GM18508 (cell line): ENCODE results near the gene ZDHHC11.
"Not testable (repeated sequence)": the region's sequence is repeated elsewhere in the genome, so short reads cannot be mapped to it uniquely, and the experiment has no call there.

ENCODE experiments used
- ATAC-seq: cut with Tn5 transposase; IDR thresholded peaks from one replicate; pipeline ENCODE4 v1.9.1; 2021; ENCODE audit warnings: moderate number of reproducible peaks; ENCODE audit not compliant: insufficient read depth, unreplicated experiment

The ZDHHC11 gene

GRCh38 chr5:780571-780970 is 70.2 kb downstream of the ZDHHC11 start:
- not testable (repeated sequence) for ATAC-seq

GRCh38 chr5:778967-779366 is 71.8 kb downstream of the ZDHHC11 start:
- not testable (repeated sequence) for ATAC-seq

GRCh38 chr5:778421-778820 is 72.4 kb downstream of the ZDHHC11 start:
- ATAC-seq = not testable (repeated sequence)

DNA sequence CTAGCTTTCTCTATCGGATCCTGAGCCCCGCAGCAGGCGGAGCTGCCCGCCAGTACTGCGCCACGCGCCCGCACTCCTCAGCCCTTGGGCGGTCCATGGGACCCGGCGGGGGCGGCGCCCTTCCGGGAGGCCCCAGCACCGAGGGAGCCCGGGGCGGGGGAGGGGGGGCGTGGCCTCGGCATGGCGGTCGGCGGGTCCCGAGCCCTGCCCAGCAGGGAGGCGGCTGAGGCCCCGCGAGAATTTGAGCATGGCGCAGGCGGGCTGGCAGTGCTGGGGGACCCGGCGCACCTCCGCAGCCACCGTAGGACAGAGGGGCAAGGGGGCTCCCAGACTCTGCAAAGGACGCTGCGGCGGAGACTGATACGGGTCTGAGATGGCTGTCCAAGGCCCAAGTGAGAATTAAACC is 73.0 kb downstream of the ZDHHC11 start:
- no peak for ATAC-seq

DNA sequence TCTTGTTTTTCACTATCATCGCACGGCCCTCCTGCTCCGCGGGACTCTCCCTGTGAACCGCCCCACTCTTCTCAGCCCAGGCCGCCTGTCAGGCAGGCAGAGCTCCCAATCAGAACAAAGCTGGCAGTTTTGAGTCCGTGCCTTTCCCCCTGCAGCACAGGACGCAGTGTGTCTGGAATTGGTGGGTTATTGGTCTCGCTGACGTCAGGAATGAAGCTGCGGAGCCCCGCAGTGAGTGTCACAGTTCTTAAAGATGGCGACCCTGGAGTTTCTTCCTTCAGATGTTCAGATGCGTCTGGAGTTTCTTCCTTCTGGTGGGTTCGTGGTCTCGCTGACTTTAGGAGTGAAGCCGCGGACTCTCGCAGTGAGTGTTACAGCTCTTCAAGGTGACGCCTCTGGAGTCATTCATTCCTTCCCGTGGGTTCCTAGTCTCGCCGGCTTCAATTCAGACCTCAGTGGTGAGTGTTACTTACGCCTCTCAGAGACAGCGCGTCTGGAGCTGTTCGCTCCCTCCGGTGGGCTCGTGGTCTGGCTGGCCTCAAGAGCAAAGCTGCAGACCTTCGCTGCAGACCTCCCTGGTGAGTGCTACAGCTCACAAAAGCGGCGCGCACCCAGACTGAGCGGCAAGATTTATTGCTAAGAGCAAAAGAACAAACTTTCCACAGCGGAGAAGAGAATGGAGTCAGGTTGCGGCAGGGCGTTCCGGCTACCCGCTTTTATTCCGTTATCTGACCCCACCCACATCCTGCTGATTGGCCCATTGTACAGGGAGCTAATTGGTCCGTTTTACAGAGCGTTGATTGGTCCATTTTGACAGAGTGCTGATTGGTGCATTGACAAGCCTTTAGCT is 73.7 kb downstream of the ZDHHC11 start:
- ATAC-seq = no peak

DNA sequence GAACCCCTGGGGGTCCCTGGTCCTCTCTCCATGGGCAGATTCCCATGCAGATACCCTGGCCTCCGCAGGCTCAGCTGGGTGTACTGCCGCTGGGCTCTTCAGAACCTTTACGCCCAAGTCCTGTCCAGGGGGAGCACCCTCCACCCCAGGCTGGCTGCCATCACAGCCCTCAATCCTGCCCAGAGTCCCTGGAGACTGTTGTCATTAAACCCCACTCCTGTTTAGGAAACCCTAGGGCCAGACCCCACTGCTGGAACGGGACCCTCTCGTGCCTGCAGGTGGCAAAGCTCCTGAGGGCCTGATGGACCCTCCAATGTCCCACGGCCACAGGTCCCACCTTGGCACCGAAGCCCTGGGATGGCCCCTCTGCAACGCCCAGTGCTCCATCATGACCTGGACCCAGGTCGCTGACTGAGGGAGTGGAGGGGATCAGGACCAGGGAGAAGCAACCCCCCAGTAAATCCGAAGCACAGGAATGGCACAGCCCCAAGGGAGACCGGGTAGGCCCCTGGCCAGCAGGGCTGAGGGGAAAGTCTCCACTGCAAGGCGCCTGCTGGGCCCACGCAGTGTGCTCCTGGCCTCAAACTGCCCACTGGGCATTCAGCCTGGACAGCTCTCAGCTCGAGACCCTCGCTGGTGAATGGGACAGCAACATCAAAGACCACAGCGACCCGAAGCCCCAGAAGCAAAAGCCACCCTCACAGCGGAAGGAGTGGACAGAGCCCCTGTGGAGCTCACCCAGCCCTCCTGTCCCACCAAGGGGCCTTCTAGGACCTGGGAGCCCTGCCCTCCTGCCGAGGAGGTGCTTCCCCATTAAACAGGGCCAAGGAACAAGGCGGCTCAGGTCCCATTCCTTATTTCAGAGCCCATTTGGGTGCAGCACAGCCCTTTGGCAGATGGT is 74.6 kb downstream of the ZDHHC11 start:
- ATAC-seq = no peak

DNA sequence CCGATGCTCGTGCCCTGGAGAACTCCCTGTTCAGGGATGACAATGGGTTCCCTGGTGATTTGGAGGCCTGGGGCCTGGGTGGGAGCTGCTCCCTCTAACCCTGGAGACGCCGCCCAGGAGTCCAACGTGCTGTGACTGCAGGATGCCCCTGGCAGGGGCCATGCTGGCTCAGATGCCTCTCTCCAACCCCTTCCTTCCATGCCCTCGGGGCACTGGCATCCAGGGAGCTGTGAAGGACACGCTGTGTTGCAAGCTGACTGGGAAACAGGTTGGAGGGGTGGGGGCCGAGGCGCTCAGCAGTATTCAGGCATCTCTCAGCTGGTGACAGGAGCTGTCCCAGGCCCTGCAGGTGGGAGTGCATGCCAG is 75.2 kb downstream of the ZDHHC11 start:
- not testable (repeated sequence) for ATAC-seq

GRCh38 chr5:774854-775505 is 75.8 kb downstream of the ZDHHC11 start:
- not testable (repeated sequence) for ATAC-seq

- not testable (repeated sequence) for ATAC-seq
Observed at GRCh38 chr5:774304-774703, 76.5 kb downstream of the ZDHHC11 start.

GRCh38 chr5:773517-774264 is 77.1 kb downstream of the ZDHHC11 start:
- ATAC-seq = no peak

DNA sequence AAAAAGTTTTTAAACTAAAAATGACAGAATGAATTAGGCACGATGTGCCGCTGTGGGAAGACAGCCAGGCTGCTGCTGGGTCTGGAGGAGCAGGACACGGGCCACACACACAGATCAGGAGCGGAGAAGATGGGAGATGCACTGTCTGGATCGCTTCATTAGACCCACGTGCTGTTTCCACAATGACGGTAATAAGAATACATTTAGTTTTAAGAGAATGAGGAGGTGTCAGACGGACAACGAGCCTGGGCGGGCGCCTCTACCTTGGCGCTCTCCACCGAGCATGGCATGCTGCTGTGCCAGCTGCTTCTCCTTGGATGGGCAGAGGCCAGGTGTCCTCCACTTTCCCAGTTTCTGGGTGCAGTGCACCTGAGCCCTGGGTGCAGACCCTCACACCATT is 77.9 kb downstream of the ZDHHC11 start:
- ATAC-seq = not testable (repeated sequence)

DNA sequence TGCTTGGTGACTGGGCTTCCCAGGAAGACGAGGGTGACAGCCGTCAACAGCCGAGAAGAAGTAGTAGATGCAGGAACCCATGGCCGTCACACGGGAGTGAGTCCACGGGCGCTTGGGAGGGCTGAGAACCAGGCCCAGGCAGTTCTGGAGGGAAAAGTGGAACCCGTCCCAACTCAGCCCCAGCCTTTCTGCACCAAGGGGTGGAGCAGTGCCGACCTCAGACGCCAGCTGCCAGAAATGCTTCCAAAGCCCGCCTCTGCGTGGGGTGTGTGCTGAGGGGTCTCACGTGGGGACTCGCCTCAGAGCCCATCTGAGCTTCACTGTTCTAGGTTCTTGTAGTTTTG is 78.3 kb downstream of the ZDHHC11 start:
- not testable (repeated sequence) for ATAC-seq

GRCh38 chr5:771841-772546 is 78.8 kb downstream of the ZDHHC11 start:
- ATAC-seq = not testable (repeated sequence)

GRCh38 chr5:771087-771781 is 79.6 kb downstream of the ZDHHC11 start:
- ATAC-seq = not testable (repeated sequence)

DNA sequence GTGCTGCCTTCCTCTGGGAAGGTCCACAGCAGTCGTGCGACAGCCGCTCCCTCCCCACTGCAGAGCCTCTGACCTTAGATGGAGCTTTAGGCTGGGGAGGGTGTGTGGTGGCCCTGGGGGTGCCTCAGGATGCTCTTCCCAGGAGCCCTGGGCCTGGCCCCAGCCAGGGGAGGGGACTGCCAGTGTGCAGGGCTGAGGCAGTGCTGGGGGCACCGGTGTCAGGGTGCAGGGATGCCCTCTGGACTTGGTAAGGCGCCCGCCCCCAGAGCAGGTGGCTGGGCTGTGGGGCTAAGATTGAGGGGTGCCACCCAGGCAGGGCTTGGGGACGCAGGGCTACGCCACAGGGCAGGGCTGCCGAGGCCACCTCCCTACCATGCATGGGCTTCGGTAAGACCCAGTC is 80.2 kb downstream of the ZDHHC11 start:
- ATAC-seq = not testable (repeated sequence)

DNA sequence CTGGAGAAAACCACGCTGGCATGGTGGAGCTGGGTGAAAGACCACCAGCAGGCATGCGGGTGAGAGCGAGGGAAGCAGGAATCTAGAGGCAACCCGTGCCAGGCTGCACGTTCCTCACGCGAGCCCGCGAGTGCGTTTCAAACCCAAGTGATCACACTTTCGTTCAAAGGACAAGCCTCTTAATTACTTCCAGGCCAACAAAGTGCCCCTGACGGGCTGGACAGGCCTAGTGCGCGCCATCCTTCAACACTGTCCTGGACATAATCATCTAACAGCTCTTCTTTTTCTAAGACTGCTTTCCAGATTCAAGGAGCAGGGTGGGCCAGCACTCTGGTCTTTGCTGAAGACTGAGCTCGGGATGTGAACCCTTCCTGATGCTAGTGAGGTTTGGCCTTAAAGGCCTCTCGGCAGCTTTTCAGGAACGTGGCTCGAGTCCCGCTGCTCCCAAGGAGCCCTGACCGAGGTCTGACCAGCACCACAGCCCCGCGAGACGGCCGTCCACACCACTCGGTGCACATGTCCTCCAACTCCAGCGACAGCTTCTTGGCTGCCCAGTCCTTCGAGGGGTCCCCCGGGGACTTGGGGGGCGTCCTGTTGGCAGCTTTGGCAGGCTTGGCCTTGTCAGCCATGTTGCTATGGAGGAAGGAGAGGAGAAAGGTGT is 81.2 kb downstream of the ZDHHC11 start:
- not testable (repeated sequence) for ATAC-seq

DNA sequence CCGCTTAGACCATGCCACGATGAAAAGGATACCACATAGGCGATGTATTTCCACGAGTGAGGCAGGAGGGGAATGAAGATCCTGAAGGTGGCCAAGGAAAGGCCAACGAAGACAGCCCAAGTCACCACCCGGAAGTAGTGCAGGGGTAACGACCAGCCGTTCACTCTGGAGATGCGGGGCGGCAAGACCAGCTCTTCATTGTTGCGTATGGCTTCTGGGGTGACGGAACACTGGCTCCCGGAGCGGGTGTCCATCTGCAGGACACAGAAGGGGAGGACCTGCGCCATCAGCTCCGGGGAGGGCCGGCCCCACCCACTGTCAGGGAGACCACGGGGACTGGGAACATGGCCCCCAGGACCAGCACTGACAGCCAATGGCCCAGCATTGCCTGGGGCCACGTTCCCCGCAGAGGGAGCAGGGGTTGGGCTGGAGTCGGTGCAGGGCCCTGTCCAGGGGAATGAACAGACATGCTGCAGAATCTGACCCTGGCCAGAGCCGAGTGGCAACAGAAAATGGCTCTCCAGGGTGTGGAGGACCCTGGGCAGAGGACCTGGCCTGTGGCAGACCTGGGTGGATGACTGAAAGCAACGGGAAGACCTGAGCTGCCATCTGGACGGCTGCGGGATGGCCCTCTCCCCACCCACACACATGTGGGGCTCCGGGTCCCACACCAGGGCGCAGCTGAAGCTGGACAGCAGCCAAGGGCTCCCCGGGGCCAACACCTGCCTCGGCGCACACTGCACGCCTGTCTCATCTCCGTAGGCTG is 83.9 kb downstream of the ZDHHC11 start:
- no peak for ATAC-seq
